Stimulated activated CD4-positive, alpha-beta T cell treated with anti-CD3 and anti-CD28 coated beads, Interleukin-1b, Interleukin-23, amount 100 ng/mL, for 24 hours (primary cell): ENCODE measurements around the gene JMJD8.

Source experiments
- DNase-seq, 4 experiments: peaks; one replicate each; pipeline ENCODE4 v3.0.0-alpha.2; 2020; ENCODE audit warnings: low read depth in 4 of 4, low spot score in 1 of 4

Gene JMJD8

GRCh38 chr16:684071-684794 lies at the start of gene JMJD8:
Gene JMJD8, minus strand, starts transcription at chr16:684334. Its CDS starts 15 bp downstream, at chr16:684319.
- DNase-seq: peak; percentile 90 to 98 (median 96)

GRCh38 chr16:733382-734207 lies 49.5 kb upstream of the JMJD8 start:
- DNase-seq: no peak

- DNase-seq: no peak
Measured at GRCh38 chr16:732936-733335, 48.8 kb upstream of the JMJD8 start.

- DNase-seq: no peak
Measured at GRCh38 chr16:732332-732731, 48.2 kb upstream of the JMJD8 start.

GRCh38 chr16:730666-731509 lies 46.8 kb upstream of the JMJD8 start:
- no peak for DNase-seq

- DNase-seq: no peak
Measured at GRCh38 chr16:729768-730665, 45.9 kb upstream of the JMJD8 start.

GRCh38 chr16:728890-729744 lies 45.0 kb upstream of the JMJD8 start:
- DNase-seq: no peak

- DNase-seq: peak in 2 of 4 experiments; percentile 41 to 64
Measured at GRCh38 chr16:728131-728889, 44.2 kb upstream of the JMJD8 start.

- no peak for DNase-seq
Measured at GRCh38 chr16:727291-727977, 43.3 kb upstream of the JMJD8 start.

GRCh38 chr16:726438-727290 lies 42.5 kb upstream of the JMJD8 start, which contains the start of the genes CCDC78 and HAGHL:
Gene CCDC78, minus strand, starts transcription at chr16:726443. Its CDS starts 76 bp downstream, at chr16:726367.
Gene HAGHL, plus strand, starts transcription at chr16:727106. Its CDS starts 404 bp downstream, at chr16:727510.
- peak in 3 of 4 experiments; percentile 42 to 56 (median 43) for DNase-seq

- DNase-seq: no peak
Measured at GRCh38 chr16:726188-726437, 42.0 kb upstream of the JMJD8 start.

- no peak for DNase-seq
Measured at GRCh38 chr16:725463-726187, 41.5 kb upstream of the JMJD8 start.

GRCh38 chr16:725041-725376 lies 40.9 kb upstream of the JMJD8 start:
- DNase-seq: no peak

- no peak for DNase-seq
Measured at GRCh38 chr16:724188-725040, 40.3 kb upstream of the JMJD8 start.

- DNase-seq: no peak
Measured at GRCh38 chr16:723695-724094, 39.6 kb upstream of the JMJD8 start.
